SK-N-SH treated with all-trans-retinoic acid at 6 μM for 48 hours (cell line): ENCODE results near the gene PNKD.

Experiments
- ATAC-seq: fragments of 200-7000 bp; cut with Tn5 transposase; 3 replicates; pipeline ENCODE4 v1.9.1; 2020; ENCODE audit warnings: mild to moderate bottlenecking, moderate library complexity
- ARNTL ChIP-seq: fragments of 450-650 bp; formaldehyde crosslinking; IDR thresholded peaks from 2 replicates; pipeline ENCODE4 v1.5.0; 2020; ENCODE audit warnings: low read depth, mild to moderate bottlenecking, moderate library complexity, borderline replicate concordance
- BACH2 ChIP-seq: fragments of 250-450 bp; sonication (Bioruptor Pico); IDR thresholded peaks from 2 replicates; pipeline ENCODE4 v1.9.0; 2021; ENCODE audit warnings: mild to moderate bottlenecking, borderline replicate concordance
- CREB5 ChIP-seq: fragments of 250-450 bp; sonication (Bioruptor Pico); IDR thresholded peaks from 2 replicates; pipeline ENCODE4 v1.5.1; 2020; ENCODE audit warnings: low read depth, mild to moderate bottlenecking, moderate library complexity
- CSDC2 ChIP-seq: fragments of 250-450 bp; sonication (Bioruptor Pico); IDR thresholded peaks from 2 replicates; pipeline ENCODE4 v1.5.0; 2020; ENCODE audit warnings: mild to moderate bottlenecking, moderate library complexity
- CSRNP3 ChIP-seq: fragments of 250-450 bp; sonication (Bioruptor Pico); IDR thresholded peaks from 2 replicates; pipeline ENCODE4 v1.5.1; 2021; ENCODE audit warnings: mild to moderate bottlenecking, moderate library complexity
- GLIS3 ChIP-seq: fragments of 250-450 bp; sonication (Bioruptor Pico); IDR thresholded peaks from 2 replicates; pipeline ENCODE4 v1.5.0; 2020; ENCODE audit warnings: mild to moderate bottlenecking, moderate library complexity
- ISL1 ChIP-seq: fragments of 250-450 bp; sonication (Bioruptor Pico); IDR thresholded peaks from 2 replicates; pipeline ENCODE4 v2.1.2; 2022; ENCODE audit warnings: mild to moderate bottlenecking, moderate library complexity
- PATZ1 ChIP-seq: fragments of 250-450 bp; sonication (Bioruptor Pico); IDR thresholded peaks from 2 replicates; pipeline ENCODE4 v1.8.0; 2020; ENCODE audit warnings: mild to moderate bottlenecking, moderate library complexity, borderline replicate concordance
- POU6F1 ChIP-seq: fragments of 250-450 bp; sonication (Bioruptor Pico); IDR thresholded peaks from 2 replicates; pipeline ENCODE4 v1.8.0; 2021; ENCODE audit warnings: low read depth, mild to moderate bottlenecking, moderate library complexity, borderline replicate concordance
- PPARA ChIP-seq: fragments of 250-450 bp; sonication (Bioruptor Pico); IDR thresholded peaks from 2 replicates; pipeline ENCODE4 v1.5.0; 2020; ENCODE audit warnings: mild to moderate bottlenecking, borderline replicate concordance
- RARB ChIP-seq: fragments of 250-450 bp; sonication (Bioruptor Pico); IDR thresholded peaks from 2 replicates; pipeline ENCODE4 v1.8.0; 2021; ENCODE audit warnings: mild to moderate bottlenecking, moderate library complexity
- SNAI2 ChIP-seq: fragments of 250-450 bp; sonication (Bioruptor Pico); IDR thresholded peaks from 2 replicates; pipeline ENCODE4 v1.5.0; 2020; ENCODE audit warnings: mild to moderate bottlenecking, moderate library complexity
- TCF4 ChIP-seq: fragments of 250-450 bp; sonication (Bioruptor Pico); IDR thresholded peaks from 2 replicates; pipeline ENCODE4 v1.8.0; 2021; ENCODE audit warnings: mild to moderate bottlenecking, moderate library complexity, borderline replicate concordance
- TOX ChIP-seq: fragments of 250-450 bp; sonication (Bioruptor Pico); IDR thresholded peaks from 2 replicates; pipeline ENCODE4 v1.8.0; 2021; ENCODE audit warnings: mild to moderate bottlenecking, moderate library complexity, borderline replicate concordance
- ZC3H10 ChIP-seq: fragments of 250-450 bp; sonication (Bioruptor Pico); IDR thresholded peaks from 2 replicates; pipeline ENCODE4 v1.5.1; 2021; ENCODE audit warnings: mild to moderate bottlenecking, moderate library complexity
- ZFP30 ChIP-seq: fragments of 450-650 bp; formaldehyde crosslinking; IDR thresholded peaks from 2 replicates; pipeline ENCODE4 v1.5.0; 2022; ENCODE audit warnings: mild to moderate bottlenecking, moderate library complexity
- ZNF565 ChIP-seq: fragments of 450-650 bp; formaldehyde crosslinking; conservative IDR thresholded peaks from 2 replicates; pipeline ENCODE4 v1.5.0; 2020; ENCODE audit warnings: low read depth, mild to moderate bottlenecking, moderate library complexity
- ZNF70 ChIP-seq: fragments of 450-650 bp; formaldehyde crosslinking; IDR thresholded peaks from 2 replicates; pipeline ENCODE4 v1.5.0; 2020; ENCODE audit warnings: mild to moderate bottlenecking, moderate library complexity
- ZNF8 ChIP-seq: fragments of 450-650 bp; formaldehyde crosslinking; IDR thresholded peaks from 2 replicates; pipeline ENCODE4 v1.5.0; 2020; ENCODE audit warnings: mild to moderate bottlenecking, moderate library complexity

PNKD gene

GRCh38 chr2:218238887-218239286 lies 31.4 kb upstream of the PNKD start:
- no peak for ATAC-seq
- TF ChIP-seq CSRNP3 (CRISPR knock-in tag): no peak
- TF ChIP-seq GLIS3 (CRISPR knock-in tag): no peak
- TF ChIP-seq ZC3H10 (CRISPR knock-in tag): no peak
- TF ChIP-seq BACH2: no peak
- no peak for TF ChIP-seq ZFP30 (CRISPR knock-in tag)
- no peak for TF ChIP-seq CREB5

GRCh38 chr2:218244204-218244603 lies 26.1 kb upstream of the PNKD start:
- TF ChIP-seq ZNF70 (CRISPR knock-in tag): no peak
- no peak for TF ChIP-seq ZNF565 (CRISPR knock-in tag)
- TF ChIP-seq PATZ1 (CRISPR knock-in tag): no peak
- no peak for TF ChIP-seq ZNF8
- no peak for TF ChIP-seq PPARA (CRISPR knock-in tag)
- no peak for ATAC-seq

- TF ChIP-seq GLIS3 (CRISPR knock-in tag): no peak
- no peak for ATAC-seq
These were observed 25.7 kb upstream of the PNKD start for GRCh38 chr2:218244665-218245064.

GRCh38 chr2:218245214-218245613 lies 25.1 kb upstream of the PNKD start:
- ATAC-seq: no peak
- TF ChIP-seq CSRNP3 (CRISPR knock-in tag): no peak
- TF ChIP-seq GLIS3 (CRISPR knock-in tag): no peak
- no peak for TF ChIP-seq TOX
- no peak for TF ChIP-seq TCF4 (CRISPR knock-in tag)
- no peak for TF ChIP-seq ISL1 (CRISPR knock-in tag)
- no peak for TF ChIP-seq RARB (CRISPR knock-in tag)
- no peak for TF ChIP-seq PPARA (CRISPR knock-in tag)
- no peak for TF ChIP-seq POU6F1 (CRISPR knock-in tag)
- no peak for TF ChIP-seq ARNTL (CRISPR knock-in tag)
- no peak for TF ChIP-seq ZNF70 (CRISPR knock-in tag)
- no peak for TF ChIP-seq ZNF565 (CRISPR knock-in tag)

- no peak for TF ChIP-seq PATZ1 (CRISPR knock-in tag)
- no peak for TF ChIP-seq CREB5
- no peak for TF ChIP-seq CSRNP3 (CRISPR knock-in tag)
- no peak for TF ChIP-seq BACH2
- no peak for TF ChIP-seq ARNTL (CRISPR knock-in tag)
- no peak for TF ChIP-seq SNAI2
- TF ChIP-seq TOX: no peak
- TF ChIP-seq TCF4 (CRISPR knock-in tag): no peak
- TF ChIP-seq ZNF8: no peak
- no peak for TF ChIP-seq RARB (CRISPR knock-in tag)
- TF ChIP-seq CSDC2 (CRISPR knock-in tag): no peak
- TF ChIP-seq GLIS3 (CRISPR knock-in tag): no peak
- ATAC-seq: no peak
These were observed 20.6 kb upstream of the PNKD start for GRCh38 chr2:218249691-218250090.
